DOHH2 (cell line): ENCODE measurements around the gene AHNAK.

Experiments
- H3F3A ChIP-seq: fragments of 200-600 bp; sonication (generic), shearing (Covaris generic); 2 replicates; pipeline ENCODE4 v1.6.0; 2016; ENCODE audit warnings: antibody characterized with exemption, mild to moderate bottlenecking; ENCODE audit not compliant: control insufficient read depth, insufficient read depth
- H3K27ac ChIP-seq: fragments of 200-600 bp; sonication (generic); 2 replicates; pipeline ENCODE4 v1.5.1; 2014; ENCODE audit warnings: low read depth, mild to moderate bottlenecking, low read length, moderate library complexity
- H3K27me3 ChIP-seq: fragments of 200-600 bp; sonication (generic); 2 replicates; pipeline ENCODE4 v1.6.1; 2014; ENCODE audit warnings: mild to moderate bottlenecking, low read length, mixed read lengths; ENCODE audit not compliant: control insufficient read depth
- H3K36me3 ChIP-seq: fragments of 200-600 bp; sonication (generic); 2 replicates; pipeline ENCODE4 v1.6.1; 2014; ENCODE audit warnings: mild to moderate bottlenecking, low read length, moderate library complexity, mixed read lengths; ENCODE audit not compliant: control insufficient read depth
- H3K4me1 ChIP-seq: fragments of 200-600 bp; sonication (generic); 2 replicates; pipeline ENCODE4 v1.6.1; 2014; ENCODE audit warnings: mild to moderate bottlenecking, low read length, mixed read lengths; ENCODE audit not compliant: control insufficient read depth
- H3K4me2 ChIP-seq: fragments of 200-600 bp; sonication (generic); 2 replicates; pipeline ENCODE4 v1.6.0; 2014; ENCODE audit warnings: mild to moderate bottlenecking, low read length, moderate library complexity
- H3K4me3 ChIP-seq: fragments of 200-600 bp; sonication (generic); 2 replicates; pipeline ENCODE4 v1.5.1; 2014; ENCODE audit warnings: mild to moderate bottlenecking, low read length, mixed read lengths
- H3K79me2 ChIP-seq: fragments of 200-600 bp; sonication (generic); 2 replicates; pipeline ENCODE4 v1.6.1; 2014; ENCODE audit warnings: mild to moderate bottlenecking, low read length, mixed read lengths; ENCODE audit not compliant: control insufficient read depth
- H3K9me2 ChIP-seq: fragments of 200-600 bp; sonication (generic); replicated peaks from 2 replicates; pipeline ENCODE4 v1.6.1; 2014; ENCODE audit warnings: mild to moderate bottlenecking, low read length, mixed read lengths; ENCODE audit not compliant: control insufficient read depth
- H3K9me3 ChIP-seq: fragments of 200-600 bp; sonication (generic); 2 replicates; pipeline ENCODE4 v1.6.1; 2014; ENCODE audit warnings: antibody characterized with exemption, low read length, mixed read lengths; ENCODE audit not compliant: control insufficient read depth, insufficient read depth
- H4K20me1 ChIP-seq: fragments of 200-600 bp; sonication (generic); 2 replicates; pipeline ENCODE4 v1.6.0; 2014; ENCODE audit warnings: low read depth, mild to moderate bottlenecking, antibody characterized with exemption, low read length, moderate library complexity; ENCODE audit not compliant: control insufficient read depth, insufficient read depth
- EZH2phosphoT487 ChIP-seq: fragments of 200-600 bp; sonication (generic); IDR thresholded peaks from 2 replicates; pipeline ENCODE4 v1.6.1; 2017; ENCODE audit warnings: borderline replicate concordance, mild to moderate bottlenecking, antibody characterized with exemption, low read length, moderate library complexity, mixed read lengths
- TF ChIP-seq, protein P1 (sequence below): fragments of 200-600 bp; sonication (generic); IDR thresholded peaks from one replicate; pipeline ENCODE4 v1.5.1; 2014; ENCODE audit warnings: antibody characterized with exemption, mild to moderate bottlenecking, low read depth, low read length; ENCODE audit not compliant: poor library complexity, severe bottlenecking

The AHNAK gene

GRCh38 chr11:62536301-62536957 is 10.2 kb downstream of the AHNAK start:
- no peaks in the 10 kb centered on the region for H3K9me2 ChIP-seq
- TF ChIP-seq EZH2phosphoT487 = no peak
- peaks cover 6% of the 10 kb centered on the region for H3K27me3 ChIP-seq
- no peaks in the 10 kb centered on the region for H3K36me3 ChIP-seq
- no peaks in the 10 kb centered on the region for H3K79me2 ChIP-seq
- no peak overlapping the region for H3K27ac ChIP-seq
- H4K20me1 ChIP-seq = no peaks in the 10 kb centered on the region
- no peak overlapping the region for H3K4me2 ChIP-seq
- no peaks in the 10 kb centered on the region for H3K9me3 ChIP-seq
- H3K4me1 ChIP-seq = peaks cover 9% of the 10 kb centered on the region
- no peaks in the 10 kb centered on the region for H3F3A ChIP-seq
- no peak overlapping the region for H3K4me3 ChIP-seq

DNA sequence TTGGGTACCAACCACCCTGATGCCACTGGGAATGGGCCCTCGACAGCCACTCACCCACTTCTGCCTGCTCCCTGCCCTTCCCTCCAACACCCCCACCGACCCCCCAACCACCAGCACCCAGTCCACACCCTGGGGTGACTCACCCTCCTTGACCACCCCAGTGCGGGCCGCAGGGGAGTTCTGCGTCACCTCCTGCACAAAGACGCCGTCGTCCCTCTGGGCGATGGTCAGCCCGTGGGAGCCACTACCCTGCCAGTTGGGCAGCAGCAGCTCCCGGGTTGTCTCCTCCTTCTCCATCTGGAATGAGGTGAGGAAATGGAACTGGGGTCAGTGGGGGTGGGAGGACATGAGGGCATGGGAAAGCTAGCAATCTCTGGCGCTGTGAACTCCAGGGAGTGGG is 10.8 kb downstream of the AHNAK start:
- Histone ChIP-seq H4K20me1 (no peaks in the 10 kb centered on the region), H3K9me2 (no peaks in the 10 kb centered on the region), H3K4me1 (peaks cover 2% of the 10 kb centered on the region), H3K36me3 (no peaks in the 10 kb centered on the region), H3K4me3 (no peak overlapping the region), H3K79me2 (no peaks in the 10 kb centered on the region), H3K9me3 (no peaks in the 10 kb centered on the region), H3K27me3 (peaks cover 2% of the 10 kb centered on the region; the same call in 1 of the 2 replicates), H3K27ac (no peak overlapping the region), H3K4me2 (no peak overlapping the region), H3F3A (no peaks in the 10 kb centered on the region)
- TF ChIP-seq, protein P1, sequence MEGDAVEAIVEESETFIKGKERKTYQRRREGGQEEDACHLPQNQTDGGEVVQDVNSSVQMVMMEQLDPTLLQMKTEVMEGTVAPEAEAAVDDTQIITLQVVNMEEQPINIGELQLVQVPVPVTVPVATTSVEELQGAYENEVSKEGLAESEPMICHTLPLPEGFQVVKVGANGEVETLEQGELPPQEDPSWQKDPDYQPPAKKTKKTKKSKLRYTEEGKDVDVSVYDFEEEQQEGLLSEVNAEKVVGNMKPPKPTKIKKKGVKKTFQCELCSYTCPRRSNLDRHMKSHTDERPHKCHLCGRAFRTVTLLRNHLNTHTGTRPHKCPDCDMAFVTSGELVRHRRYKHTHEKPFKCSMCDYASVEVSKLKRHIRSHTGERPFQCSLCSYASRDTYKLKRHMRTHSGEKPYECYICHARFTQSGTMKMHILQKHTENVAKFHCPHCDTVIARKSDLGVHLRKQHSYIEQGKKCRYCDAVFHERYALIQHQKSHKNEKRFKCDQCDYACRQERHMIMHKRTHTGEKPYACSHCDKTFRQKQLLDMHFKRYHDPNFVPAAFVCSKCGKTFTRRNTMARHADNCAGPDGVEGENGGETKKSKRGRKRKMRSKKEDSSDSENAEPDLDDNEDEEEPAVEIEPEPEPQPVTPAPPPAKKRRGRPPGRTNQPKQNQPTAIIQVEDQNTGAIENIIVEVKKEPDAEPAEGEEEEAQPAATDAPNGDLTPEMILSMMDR = no peak
- TF ChIP-seq EZH2phosphoT487 = no peak

DNA sequence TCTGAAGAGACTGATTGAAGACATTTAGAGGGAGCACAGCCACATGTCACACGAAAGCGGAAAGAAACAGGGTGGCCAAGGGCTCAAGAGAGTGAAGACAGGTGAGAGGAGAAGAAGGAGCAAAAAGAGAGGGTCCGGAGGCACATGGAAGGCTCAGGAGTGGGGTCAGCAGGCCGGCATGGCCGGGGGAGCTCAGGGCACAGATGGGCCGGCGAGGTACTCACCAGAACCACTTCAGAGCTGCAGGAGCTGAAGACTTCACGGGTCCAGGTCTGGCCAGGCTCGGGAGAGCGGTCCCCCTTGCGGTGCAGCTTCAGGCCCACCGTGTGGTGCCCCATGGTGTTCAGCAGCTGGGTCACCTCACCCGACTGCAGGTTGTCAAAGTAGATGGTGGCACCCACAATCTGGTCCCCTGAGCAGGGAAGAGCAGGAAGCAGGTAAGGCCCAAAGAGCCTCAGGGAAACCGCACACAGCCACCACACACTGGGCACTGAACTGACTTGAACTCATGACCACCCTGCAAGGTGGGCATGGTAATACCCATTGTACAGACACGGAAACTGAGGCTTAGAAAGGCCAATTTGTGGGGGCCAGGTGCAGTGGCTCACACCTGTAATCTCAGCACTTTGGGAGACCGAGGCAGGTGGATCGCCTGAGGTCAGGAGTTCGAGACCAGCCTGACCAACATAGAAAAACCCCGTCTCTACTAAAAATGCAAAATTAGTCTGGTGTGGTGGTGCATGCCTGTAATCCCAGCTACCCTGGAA is 11.6 kb downstream of the AHNAK start:
- H3K9me2 ChIP-seq = no peaks in the 10 kb centered on the region
- no peaks in the 10 kb centered on the region for H4K20me1 ChIP-seq
- H3K4me2 ChIP-seq = no peak overlapping the region
- no peaks in the 10 kb centered on the region for H3F3A ChIP-seq
- no peaks in the 10 kb centered on the region for H3K4me1 ChIP-seq
- no peak overlapping the region for H3K27ac ChIP-seq
- H3K4me3 ChIP-seq = no peak overlapping the region
- H3K9me3 ChIP-seq = no peaks in the 10 kb centered on the region
- H3K27me3 ChIP-seq = no peaks in the 10 kb centered on the region
- TF ChIP-seq, protein P1 = no peak
- no peak for TF ChIP-seq EZH2phosphoT487
- H3K79me2 ChIP-seq = no peaks in the 10 kb centered on the region
- H3K36me3 ChIP-seq = no peaks in the 10 kb centered on the region

- H3K4me1 ChIP-seq = no peaks in the 10 kb centered on the region
- H4K20me1 ChIP-seq = no peaks in the 10 kb centered on the region
- H3K27ac ChIP-seq = no peak overlapping the region
- H3F3A ChIP-seq = no peaks in the 10 kb centered on the region
- no peak for TF ChIP-seq EZH2phosphoT487
- TF ChIP-seq, protein P1 = no peak
- no peak overlapping the region for H3K4me2 ChIP-seq
- no peaks in the 10 kb centered on the region for H3K79me2 ChIP-seq
- H3K4me3 ChIP-seq = no peak overlapping the region
- H3K9me2 ChIP-seq = no peaks in the 10 kb centered on the region
- no peaks in the 10 kb centered on the region for H3K9me3 ChIP-seq
- H3K36me3 ChIP-seq = no peaks in the 10 kb centered on the region
- no peaks in the 10 kb centered on the region for H3K27me3 ChIP-seq
Measured at GRCh38 chr11:62532096-62532495, 14.5 kb downstream of the AHNAK start.
